Neural progenitor cell (in vitro differentiated cells): ENCODE measurements around the gene SPSB2.

ENCODE experiments used
- EZH2 ChIP-seq: fragments of 200-600 bp; sonication (generic); IDR thresholded peaks from 2 replicates; pipeline ENCODE4 v1.6.1; 2017; ENCODE audit warnings: antibody characterized with exemption, mild to moderate bottlenecking, moderate library complexity
- TF ChIP-seq, protein P1 (sequence below): fragments of 200-600 bp; sonication (generic); IDR thresholded peaks from 2 replicates; pipeline ENCODE4 v1.5.1; 2017; ENCODE audit warnings: antibody characterized with exemption, mild to moderate bottlenecking

DNA sequence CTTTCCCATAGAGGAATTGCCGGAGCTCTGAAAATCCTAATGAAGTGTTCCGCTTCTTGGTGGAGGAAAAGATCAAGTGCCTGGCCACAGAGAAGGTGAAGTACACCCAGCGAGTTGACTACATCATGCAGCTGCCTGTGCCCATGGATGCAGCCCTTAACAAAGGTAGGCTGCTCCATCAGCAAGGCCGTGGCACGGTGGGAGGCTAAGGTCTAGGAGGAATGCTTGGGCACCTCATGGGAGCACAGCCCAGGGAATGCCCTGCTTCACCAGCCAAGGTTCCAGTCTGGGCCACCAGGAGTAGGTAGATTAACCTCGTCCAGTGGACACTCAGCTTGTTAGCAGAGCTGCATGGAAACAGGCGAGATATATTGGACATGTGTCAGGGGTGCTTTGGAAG is 12.2 kb downstream of the SPSB2 start:
- no peak for TF ChIP-seq EZH2
- TF ChIP-seq, protein P1, sequence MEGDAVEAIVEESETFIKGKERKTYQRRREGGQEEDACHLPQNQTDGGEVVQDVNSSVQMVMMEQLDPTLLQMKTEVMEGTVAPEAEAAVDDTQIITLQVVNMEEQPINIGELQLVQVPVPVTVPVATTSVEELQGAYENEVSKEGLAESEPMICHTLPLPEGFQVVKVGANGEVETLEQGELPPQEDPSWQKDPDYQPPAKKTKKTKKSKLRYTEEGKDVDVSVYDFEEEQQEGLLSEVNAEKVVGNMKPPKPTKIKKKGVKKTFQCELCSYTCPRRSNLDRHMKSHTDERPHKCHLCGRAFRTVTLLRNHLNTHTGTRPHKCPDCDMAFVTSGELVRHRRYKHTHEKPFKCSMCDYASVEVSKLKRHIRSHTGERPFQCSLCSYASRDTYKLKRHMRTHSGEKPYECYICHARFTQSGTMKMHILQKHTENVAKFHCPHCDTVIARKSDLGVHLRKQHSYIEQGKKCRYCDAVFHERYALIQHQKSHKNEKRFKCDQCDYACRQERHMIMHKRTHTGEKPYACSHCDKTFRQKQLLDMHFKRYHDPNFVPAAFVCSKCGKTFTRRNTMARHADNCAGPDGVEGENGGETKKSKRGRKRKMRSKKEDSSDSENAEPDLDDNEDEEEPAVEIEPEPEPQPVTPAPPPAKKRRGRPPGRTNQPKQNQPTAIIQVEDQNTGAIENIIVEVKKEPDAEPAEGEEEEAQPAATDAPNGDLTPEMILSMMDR, result no peak
